Stimulated activated CD8-positive, alpha-beta memory T cell treated with anti-CD3 and anti-CD28 coated beads, Interleukin-4, amount 100 ng/mL, for 48 hours (primary cell): ENCODE results near the gene SETD7.

ENCODE experiments used
- DNase-seq: peaks from one replicate; pipeline ENCODE4 v3.0.0-alpha.2; 2020

SETD7 gene

GRCh38 chr4:139568206-139568955, 12.4 kb upstream of the SETD7 start:
- DNase-seq = no peak

- no peak for DNase-seq
Measured at GRCh38 chr4:139567159-139567870, 11.3 kb upstream of the SETD7 start.

GRCh38 chr4:139564502-139564901, 8.5 kb upstream of the SETD7 start:
- DNase-seq = no peak

GRCh38 chr4:139563515-139563914, 7.5 kb upstream of the SETD7 start:
- DNase-seq = no peak

GRCh38 chr4:139562839-139563238, 6.8 kb upstream of the SETD7 start:
- no peak for DNase-seq

- no peak for DNase-seq
Measured at GRCh38 chr4:139562067-139562684, 6.2 kb upstream of the SETD7 start.

- no peak for DNase-seq
Measured at GRCh38 chr4:139560406-139561104, 4.5 kb upstream of the SETD7 start.

- no peak for DNase-seq
Measured at GRCh38 chr4:139559687-139560086, 3.7 kb upstream of the SETD7 start.

- no peak for DNase-seq
Measured at GRCh38 chr4:139559089-139559479, 3.1 kb upstream of the SETD7 start.

GRCh38 chr4:139558235-139559088, 2.4 kb upstream of the SETD7 start:
- no peak for DNase-seq

GRCh38 chr4:139557556-139558110, 1.6 kb upstream of the SETD7 start:
- DNase-seq = no peak

GRCh38 chr4:139556724-139557555, 921 bp upstream of the SETD7 start:
- DNase-seq = peak; percentile 67

GRCh38 chr4:139555705-139556070, 331 bp downstream of the SETD7 start:
- DNase-seq = no peak

GRCh38 chr4:139554893-139555704, 920 bp downstream of the SETD7 start:
- peak; percentile 78 for DNase-seq

- DNase-seq = no peak
Measured at GRCh38 chr4:139554642-139554892, 1.5 kb downstream of the SETD7 start.

GRCh38 chr4:139553751-139554641, 2.0 kb downstream of the SETD7 start:
- DNase-seq = no peak

- no peak for DNase-seq
Measured at GRCh38 chr4:139552517-139553307, 3.3 kb downstream of the SETD7 start.

- DNase-seq = no peak
Measured at GRCh38 chr4:139550724-139551429, 5.1 kb downstream of the SETD7 start.
